ENCODE measurements around the gene ITIH5. TPM values are rescaled to one million over a fixed set of nuclear protein-coding genes. Genes with fewer than 3 reads are reported as not detected.
"Not testable (repeated sequence)": the region's sequence is repeated elsewhere in the genome, so short reads cannot be mapped to it uniquely, and the experiment has no call there.

Gene ITIH5
- total RNA-seq, 4 donors from 2014 or later: 24.9 to 68.1 (median 39.0) TPM

GRCh38 chr10:7664707-7665106 is 2.1 kb downstream of the ITIH5 start:
- intact Hi-C loops (cut with DNase I): no loop called here
- no peak for TF ChIP-seq CTCF (IDR thresholded peaks at IDR 0.05)
- no peak for TF ChIP-seq POLR2AphosphoS5 (IDR thresholded peaks at IDR 0.05)
- TF ChIP-seq POLR2A (IDR thresholded peaks at IDR 0.05; ENCODE audit: low read depth): no peak
- no peak for TF ChIP-seq EP300 (IDR thresholded peaks at IDR 0.05)
- Histone ChIP-seq H3K4me3 (peak overlapping the region in 2 of 4 donors; percentile 67 to 89), H3K36me3 (no peaks in the 10 kb centered on the region), H3K4me1 (peaks cover 19 to 79% (median 42%) of the 10 kb centered on the region in 4 donors), H3K9me3 (no peaks in the 10 kb centered on the region), H3K27me3 (peaks cover 0 to 32% (median 2%) of the 10 kb centered on the region in 4 donors), H3K27ac (replicated peaks in 1 of 4) (peak overlapping the region in 1 of 4 donors; percentile 74)
- no peak for DNase-seq (ENCODE audit: extremely low spot score)
- 59% methylated on average over 2 of the region's 2 CpGs for WGBS

GRCh38 chr10:7662522-7662921 is 4.2 kb downstream of the ITIH5 start:
- H3K9me3 ChIP-seq: no peaks in the 10 kb centered on the region
- H3K27me3 ChIP-seq: peaks cover 0 to 32% (median 2%) of the 10 kb centered on the region in 4 donors
- intact Hi-C loops (cut with DNase I): no loop called here
- H3K36me3 ChIP-seq: no peaks in the 10 kb centered on the region
- H3K4me3 ChIP-seq: no peak overlapping the region
- DNase-seq (ENCODE audit: extremely low spot score): no peak
- peak overlapping the region in 1 of 4 donors; percentile 5 for H3K27ac ChIP-seq (replicated peaks in 1 of 4)
- WGBS: 80% methylated on average over 5 of the region's 5 CpGs
- H3K4me1 ChIP-seq: peaks cover 15 to 87% (median 43%) of the 10 kb centered on the region in 4 donors
- TF ChIP-seq EP300 (IDR thresholded peaks at IDR 0.05) (no peak), POLR2AphosphoS5 (IDR thresholded peaks at IDR 0.05) (no peak), POLR2A (IDR thresholded peaks at IDR 0.05; ENCODE audit: low read depth) (no peak), CTCF (IDR thresholded peaks at IDR 0.05) (no peak)

- peaks cover 0 to 21% (median 0%) of the 10 kb centered on the region in 4 donors for H3K27me3 ChIP-seq
- peaks cover 0 to under 1% (median 0%) of the 10 kb centered on the region in 4 donors for H3K36me3 ChIP-seq
- DNase-seq (ENCODE audit: extremely low spot score): no peak
- H3K27ac ChIP-seq (replicated peaks in 1 of 4): peak overlapping the region; percentile 18 to 69 (median 41)
- intact Hi-C loops (cut with DNase I): no loop called here
- 56% methylated on average over 4 of the region's 4 CpGs for WGBS
- no peak overlapping the region for H3K4me3 ChIP-seq
- peak in 1 of 2 donors; percentile 19 for TF ChIP-seq POLR2AphosphoS5 (IDR thresholded peaks at IDR 0.05)
- no peak for TF ChIP-seq EP300 (IDR thresholded peaks at IDR 0.05)
- peaks cover 0 to 73% (median 21%) of the 10 kb centered on the region in 4 donors for H3K4me1 ChIP-seq
- no peaks in the 10 kb centered on the region for H3K9me3 ChIP-seq
Observed at GRCh38 chr10:7659560-7659959, 7.2 kb downstream of the ITIH5 start.

GRCh38 chr10:7657552-7657951 is 9.2 kb downstream of the ITIH5 start:
- no peak overlapping the region for H3K4me3 ChIP-seq
- peaks cover 0 to 8% (median 0%) of the 10 kb centered on the region in 4 donors for H3K36me3 ChIP-seq
- intact Hi-C loops (cut with DNase I): no loop called here
- TF ChIP-seq POLR2A (IDR thresholded peaks at IDR 0.05; ENCODE audit: low read depth) (no peak), CTCF (IDR thresholded peaks at IDR 0.05) (no peak), EP300 (IDR thresholded peaks at IDR 0.05) (no peak)
- H3K27ac ChIP-seq (replicated peaks in 1 of 4): peak overlapping the region in 1 of 4 donors; percentile 34
- H3K27me3 ChIP-seq: peaks cover 0 to 13% (median 0%) of the 10 kb centered on the region in 4 donors
- 68% methylated on average over 2 of the region's 2 CpGs for WGBS
- H3K9me3 ChIP-seq: no peaks in the 10 kb centered on the region
- H3K4me1 ChIP-seq: peaks cover 0 to 55% (median 14%) of the 10 kb centered on the region in 4 donors
- no peak for DNase-seq (ENCODE audit: extremely low spot score)

GRCh38 chr10:7657079-7657478 is 9.7 kb downstream of the ITIH5 start:
- H3K4me3 ChIP-seq; DNase-seq (ENCODE audit: extremely low spot score); intact Hi-C loops (cut with DNase I); H3K27me3 ChIP-seq; H3K9me3 ChIP-seq; H3K36me3 ChIP-seq: not testable (repeated sequence)
- Histone ChIP-seq H3K4me1 (peaks cover 0 to 50% (median 14%) of the 10 kb centered on the region in 4 donors), H3K27ac (replicated peaks in 1 of 4) (peak overlapping the region in 1 of 4 donors; percentile 34)
- WGBS: 80% methylated on average over 11 of the region's 11 CpGs
